Neural cell (in vitro differentiated cells): ENCODE data around the gene LAMA5. TPM values are rescaled to one million over a fixed set of nuclear protein-coding genes. Genes with fewer than 3 reads are reported as not detected.

ENCODE experiments used
- H2AFZ ChIP-seq: fragments of 200-600, 300-800 bp; sonication (generic), shearing (Covaris generic); 2 replicates; pipeline ENCODE4 v1.6.0; 2014; ENCODE audit warnings: low read depth, mild to moderate bottlenecking, antibody characterized with exemption, low read length, moderate library complexity
- H3F3A ChIP-seq: fragments of 200-600 bp; shearing (Covaris generic); 2 replicates; pipeline ENCODE4 v1.6.1; 2016; ENCODE audit warnings: mild to moderate bottlenecking, moderate library complexity, mixed read lengths, antibody characterized with exemption, low read length; ENCODE audit not compliant: insufficient read depth, poor library complexity, severe bottlenecking
- H3K27ac ChIP-seq: fragments of 200-600, 300-800 bp; sonication (generic), shearing (Covaris generic); 2 replicates; pipeline ENCODE4 v1.5.1; 2014; ENCODE audit warnings: mild to moderate bottlenecking, low read length, moderate library complexity
- H3K27me3 ChIP-seq: fragments of 300-800, 200-600 bp; sonication (generic), shearing (Covaris generic); 2 replicates; pipeline ENCODE4 v1.6.0; 2014; ENCODE audit warnings: mild to moderate bottlenecking, low read depth, low read length, moderate library complexity; ENCODE audit not compliant: insufficient read depth
- H3K36me3 ChIP-seq: fragments of 300-800, 200-600 bp; sonication (generic), shearing (Covaris generic); 2 replicates; pipeline ENCODE4 v1.5.1; 2014; ENCODE audit warnings: mild to moderate bottlenecking, antibody characterized with exemption, low read length, moderate library complexity; ENCODE audit not compliant: insufficient read depth
- H3K4me2 ChIP-seq: fragments of 300-800, 200-600 bp; sonication (generic), shearing (Covaris generic); 2 replicates; pipeline ENCODE4 v1.6.0; 2014; ENCODE audit warnings: mild to moderate bottlenecking, low read length
- H3K4me3 ChIP-seq: fragments of 300-800, 200-600 bp; sonication (generic), shearing (Covaris generic); 2 replicates; pipeline ENCODE4 v1.5.1; 2014; ENCODE audit warnings: mild to moderate bottlenecking, low read length, moderate library complexity
- H3K79me2 ChIP-seq: fragments of 200-600 bp; shearing (Covaris generic); replicated peaks from 2 replicates; pipeline ENCODE4 v1.6.0; 2014; ENCODE audit warnings: mild to moderate bottlenecking, low read length, moderate library complexity; ENCODE audit not compliant: insufficient read depth
- H3K9ac ChIP-seq: fragments of 300-800, 200-600 bp; sonication (generic), shearing (Covaris generic); 2 replicates; pipeline ENCODE4 v1.6.1; 2016; ENCODE audit warnings: mild to moderate bottlenecking, low read length, mixed read lengths
- H3K9me2 ChIP-seq: fragments of 200-600 bp; shearing (Covaris generic); 2 replicates; pipeline ENCODE4 v1.6.1; 2016; ENCODE audit warnings: mild to moderate bottlenecking, low read length, mixed read lengths; ENCODE audit not compliant: insufficient read depth
- H3K9me3 ChIP-seq: fragments of 200-600, 300-800 bp; sonication (generic), shearing (Covaris generic); 2 replicates; pipeline ENCODE4 v1.6.1; 2016; ENCODE audit warnings: mild to moderate bottlenecking, mixed run types, low read length, moderate library complexity, mixed read lengths
- H4K20me1 ChIP-seq: fragments of 200-600 bp; shearing (Covaris generic); 2 replicates; pipeline ENCODE4 v1.6.1; 2016; ENCODE audit warnings: mild to moderate bottlenecking, mixed run types; ENCODE audit not compliant: insufficient read depth
- CTCF ChIP-seq: fragments of 450-650 bp; IDR thresholded peaks from 2 replicates; pipeline ENCODE4 v1.5.1; 2014; ENCODE audit warnings: antibody characterized with exemption, mild to moderate bottlenecking, moderate library complexity; ENCODE audit not compliant: poor library complexity, severe bottlenecking
- EP300 ChIP-seq: fragments of 450-650 bp; conservative IDR thresholded peaks from 2 replicates; pipeline ENCODE4 v1.6.1; 2014; ENCODE audit warnings: antibody characterized with exemption, mild to moderate bottlenecking, moderate library complexity; ENCODE audit not compliant: poor library complexity, severe bottlenecking
- EZH2 ChIP-seq: fragments of 200-600, 300-800 bp; shearing (Covaris generic), sonication (generic); IDR thresholded peaks from 2 replicates; pipeline ENCODE4 v1.6.1; 2014; ENCODE audit warnings: antibody characterized with exemption, low read length, borderline replicate concordance, mild to moderate bottlenecking; ENCODE audit not compliant: insufficient read depth, poor library complexity, severe bottlenecking
- MXI1 ChIP-seq: fragments of 450-650 bp; conservative IDR thresholded peaks from 2 replicates; pipeline ENCODE4 v1.6.1; 2014; ENCODE audit warnings: antibody characterized with exemption, mild to moderate bottlenecking; ENCODE audit not compliant: poor library complexity, severe bottlenecking
- POLR2AphosphoS5 ChIP-seq: IDR thresholded peaks from 2 replicates; pipeline ENCODE4 v1.6.1; 2012
- RAD21 ChIP-seq: fragments of 450-650 bp; conservative IDR thresholded peaks from 2 replicates; pipeline ENCODE4 v1.6.1; 2014; ENCODE audit warnings: antibody characterized with exemption, mild to moderate bottlenecking, moderate library complexity
- REST ChIP-seq: IDR thresholded peaks from 2 replicates; pipeline ENCODE4 v1.6.1; 2012; ENCODE audit warnings: borderline replicate concordance
- SMC3 ChIP-seq: fragments of 450-650 bp; conservative IDR thresholded peaks from 2 replicates; pipeline ENCODE4 v1.6.1; 2014; ENCODE audit warnings: antibody characterized with exemption, mild to moderate bottlenecking, moderate library complexity; ENCODE audit not compliant: poor library complexity
- TAF1 ChIP-seq: IDR thresholded peaks from 2 replicates; pipeline ENCODE4 v1.6.1; 2012; ENCODE audit warnings: low read depth
- polyA plus RNA-seq: library from polyadenylated mRNA; depleted of rRNA; stranded (reverse); fragments of >200 nt; gene quantifications from 2 replicates; pipeline ENCODE4 v1.2.3, GENCODE V29; 2014

Gene LAMA5
- polyA plus RNA-seq, 1 donor from 2014 or later = 27.2 TPM

GRCh38 chr20:62262064-62262463 is 105.0 kb downstream of the LAMA5 start:
- H3K9ac ChIP-seq = no peak overlapping the region
- H3K27me3 ChIP-seq = no peaks in the 10 kb centered on the region
- no peak overlapping the region for H2AFZ ChIP-seq
- H3K79me2 ChIP-seq = peaks cover 3% of the 10 kb centered on the region
- no peaks in the 10 kb centered on the region for H3K36me3 ChIP-seq
- no peak for TF ChIP-seq SMC3
- no peak for TF ChIP-seq CTCF
- TF ChIP-seq EP300 = no peak
- no peak for TF ChIP-seq REST
- no peak for TF ChIP-seq TAF1
- no peaks in the 10 kb centered on the region for H3F3A ChIP-seq
- no peak overlapping the region for H3K4me2 ChIP-seq
- H3K4me3 ChIP-seq = no peak overlapping the region
- H3K27ac ChIP-seq = no peak overlapping the region
- H3K9me3 ChIP-seq = no peaks in the 10 kb centered on the region
- no peaks in the 10 kb centered on the region for H4K20me1 ChIP-seq
- H3K9me2 ChIP-seq = no peaks in the 10 kb centered on the region

- Histone ChIP-seq H3K4me3 (no peak overlapping the region), H3K9ac (no peak overlapping the region), H4K20me1 (no peaks in the 10 kb centered on the region), H3K9me3 (no peaks in the 10 kb centered on the region), H3K79me2 (peaks cover 9% of the 10 kb centered on the region), H3F3A (no peaks in the 10 kb centered on the region), H3K36me3 (no peaks in the 10 kb centered on the region), H3K27ac (no peak overlapping the region), H2AFZ (no peak overlapping the region), H3K9me2 (no peaks in the 10 kb centered on the region), H3K4me2 (no peak overlapping the region), H3K27me3 (no peaks in the 10 kb centered on the region)
- TF ChIP-seq REST (no peak), CTCF (no peak), TAF1 (no peak), RAD21 (no peak), EZH2 (no peak), POLR2AphosphoS5 (no peak), SMC3 (no peak), EP300 (no peak), MXI1 (no peak)
These were observed 107.9 kb downstream of the LAMA5 start for GRCh38 chr20:62259294-62259565.
